Left cardiac atrium (tissue), 4 donors: ENCODE results near the gene RNF115. TPM values are rescaled to one million over a fixed set of nuclear protein-coding genes. Genes with fewer than 3 reads are reported as not detected.
"Not testable (repeated sequence)": the region's sequence is repeated elsewhere in the genome, so short reads cannot be mapped to it uniquely, and the experiment has no call there.

Experiments
- ATAC-seq, 2 donors: fragments of 200-7000 bp; cut with Tn5 transposase; one replicate each; pipeline ENCODE4 v1.9.1; 2020; ENCODE audit warnings: mild to moderate bottlenecking in 2 of 2, moderate library complexity in 2 of 2
- DNase-seq: peaks from one replicate; pipeline ENCODE4 v3.0.0-alpha.2; 2020
- intact Hi-C, 2 donors: fragments of 100-400 bp; cut with DNase I; formaldehyde crosslinking; loops; one replicate each; pipeline versions ENCODE4 v1.14.1 to v1.15.1; 2022 to 2023
- total RNA-seq, 2 donors: library from RNA; stranded (reverse); fragmentation: NEBNext Ultra II Directional; extraction: Animal tissue kit (Norgen Biotek cat#: 25700); gene quantifications; one replicate each; pipeline ENCODE4 v1.2.1, GENCODE V29; 2021
- donor health status: DM: no; HTN: yes; CAD: no.
- donor health status: DM: no; HTN: yes; CAD: no; lungs with severe emphysema.
- donor health status: DM: yes; HTN: yes; CAD: no.
- donor health status: Dilated cardiomyopathy.

The RNF115 gene
- total RNA-seq, 2 donors from 2014 or later: 27.7 to 34.4 TPM

- no peak for ATAC-seq
- no peak for DNase-seq
- intact Hi-C loops: no loop called here
Measured at GRCh38 chr1:145837656-145838055, 13.8 kb upstream of the RNF115 start.

GRCh38 chr1:145830810-145831209 is 6.9 kb upstream of the RNF115 start:
- ATAC-seq: not testable (repeated sequence)

DNA sequence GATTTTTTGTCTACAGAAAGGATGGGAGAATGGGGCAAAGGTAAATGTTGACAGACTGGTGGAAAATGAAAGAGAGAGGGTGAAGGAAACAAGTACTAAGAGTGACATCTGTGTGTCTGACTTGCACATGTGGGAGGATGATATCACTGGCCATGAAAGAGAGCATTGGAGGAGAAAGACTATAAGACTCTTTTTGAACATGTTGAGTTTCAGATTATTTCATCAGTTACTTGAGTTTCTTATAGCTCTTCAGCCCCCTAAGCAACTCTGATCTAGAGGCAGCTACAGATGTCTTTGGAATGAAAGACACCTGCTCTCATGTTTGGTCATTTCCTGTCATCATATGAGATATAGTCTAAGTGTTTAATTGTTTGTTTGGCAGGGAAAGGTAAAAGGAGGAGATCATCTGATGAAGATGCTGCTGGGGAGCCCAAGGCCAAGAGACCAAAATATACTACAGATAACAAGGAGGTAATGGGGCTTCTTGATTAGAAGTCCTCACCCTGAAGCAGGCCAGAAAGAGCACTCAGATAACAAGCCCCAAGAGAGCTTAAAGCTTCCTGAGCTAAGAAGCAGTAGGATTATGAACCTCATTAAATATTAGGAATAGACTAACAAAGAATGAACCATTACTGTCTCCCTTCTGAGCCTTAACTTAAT is 4.6 kb upstream of the RNF115 start:
- intact Hi-C loops: no loop called here
- no peak for DNase-seq
- ATAC-seq: no peak

More at GRCh38 chr1:145830810-145831209, 6.9 kb upstream of the RNF115 start:
- DNase-seq, intact Hi-C loops: not testable (repeated sequence)

- no peak for ATAC-seq
- intact Hi-C loops: no loop called here
- DNase-seq: no peak
Measured at GRCh38 chr1:145827966-145828365, 4.1 kb upstream of the RNF115 start.

GRCh38 chr1:145826030-145826429 is 2.1 kb upstream of the RNF115 start:
- no peak for ATAC-seq
- intact Hi-C loops: no loop called here

GRCh38 chr1:145824499-145824842 is 576 bp upstream of the RNF115 start:
- intact Hi-C loops: no loop called here
- ATAC-seq: no peak
- no peak for DNase-seq

More at GRCh38 chr1:145826030-145826429, 2.1 kb upstream of the RNF115 start:
- DNase-seq: no peak

- intact Hi-C loops, DNase-seq: not testable (repeated sequence)
- ATAC-seq: peak; percentile 6 to 15
Measured at GRCh38 chr1:145822779-145823331, 1.0 kb downstream of the RNF115 start.

GRCh38 chr1:145818095-145818494 is 5.8 kb downstream of the RNF115 start:
- DNase-seq, intact Hi-C loops, ATAC-seq: not testable (repeated sequence)

DNA sequence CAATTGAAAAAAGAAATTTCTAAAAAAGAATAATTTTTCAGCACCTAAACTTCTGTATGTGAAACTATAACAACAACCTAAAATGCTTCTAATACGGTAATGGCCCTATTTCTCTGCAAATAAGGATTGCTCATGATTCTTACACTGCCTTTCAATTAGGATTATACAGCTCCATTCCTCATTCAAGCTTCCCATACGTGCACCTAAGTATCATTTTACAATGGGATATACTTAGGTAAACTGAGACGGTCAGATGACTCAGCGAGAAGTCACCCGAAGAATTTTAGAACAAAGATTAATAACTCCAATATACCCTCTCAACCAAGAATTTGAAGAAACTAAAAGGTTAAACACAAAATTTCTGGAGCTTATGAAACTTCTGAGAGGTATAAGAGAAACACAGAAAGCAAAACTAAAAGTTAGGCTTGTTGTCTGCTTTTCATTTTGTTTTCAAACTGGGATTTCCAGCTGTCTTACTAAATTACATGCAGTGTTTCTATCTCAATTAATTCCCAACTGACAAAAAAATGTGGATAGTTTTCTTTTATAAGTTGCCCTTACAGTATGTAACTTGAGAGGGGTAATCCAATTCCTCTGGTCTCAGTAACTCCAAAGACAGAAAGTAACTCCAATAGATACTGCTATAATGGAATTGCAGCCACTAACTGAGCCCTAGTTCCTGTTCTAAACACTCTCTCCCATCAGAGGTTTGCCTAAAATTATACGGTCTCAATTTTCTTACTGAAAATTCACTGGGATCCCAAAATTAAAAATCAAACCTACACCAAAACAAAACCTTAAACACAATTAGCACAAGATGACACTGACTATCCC is 10.7 kb downstream of the RNF115 start:
- ATAC-seq, intact Hi-C loops: not testable (repeated sequence)

GRCh38 chr1:145806844-145807243 is 17.1 kb downstream of the RNF115 start:
- ATAC-seq: no peak
- intact Hi-C loops: no loop called here
- no peak for DNase-seq

More for the DNA sequence above, 10.7 kb downstream of the RNF115 start:
- not testable (repeated sequence) for DNase-seq

GRCh38 chr1:145806408-145806807 is 17.5 kb downstream of the RNF115 start:
- DNase-seq (no peak), ATAC-seq (no peak)
- intact Hi-C loops: no loop called here

DNA sequence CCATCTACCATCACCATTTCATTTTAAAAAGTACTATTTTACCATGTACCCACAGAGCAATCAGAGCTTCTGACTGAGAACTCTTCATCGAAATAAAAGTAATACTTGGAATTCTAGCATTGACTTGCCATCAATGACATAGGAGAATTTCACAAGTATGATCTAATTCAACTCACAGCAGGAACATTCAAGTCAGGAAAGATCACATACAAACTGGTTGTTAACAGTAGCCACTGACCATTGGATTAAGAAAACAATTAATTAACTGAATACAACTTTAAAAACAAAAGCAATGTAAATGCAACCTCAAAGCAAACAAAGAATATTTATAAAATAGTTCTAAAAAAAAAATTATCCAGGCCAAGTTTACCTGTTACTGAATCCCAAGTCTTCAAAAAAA is 18.8 kb downstream of the RNF115 start:
- intact Hi-C loops: no loop called here
- DNase-seq: no peak
- no peak for ATAC-seq

- intact Hi-C loops: no loop called here
- no peak for DNase-seq
- ATAC-seq: no peak
Measured at GRCh38 chr1:145804235-145805045, 19.5 kb downstream of the RNF115 start.

DNA sequence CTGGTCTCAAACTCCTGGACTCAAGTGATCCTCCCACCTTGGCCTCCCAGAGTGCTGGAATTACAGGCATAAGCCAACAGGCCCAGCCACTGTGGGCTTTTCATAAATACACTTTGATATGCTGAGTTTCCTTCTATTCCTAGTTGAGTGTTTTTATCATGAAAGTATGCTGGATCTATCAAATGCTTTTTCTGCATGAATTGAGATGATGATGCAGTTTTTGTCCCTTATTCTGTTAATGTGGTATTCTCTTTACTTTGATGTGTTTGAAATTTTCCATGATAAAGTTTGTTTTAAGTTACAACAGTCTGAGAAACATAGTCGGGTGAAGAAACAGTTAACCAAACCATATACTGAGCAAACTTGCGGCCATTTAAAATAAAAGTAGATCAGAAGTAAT is 24.1 kb downstream of the RNF115 start:
- ATAC-seq (no peak), DNase-seq (no peak)
- intact Hi-C loops: no loop called here

GRCh38 chr1:145796753-145797152 is 27.1 kb downstream of the RNF115 start:
- no peak for ATAC-seq
- no peak for DNase-seq
- intact Hi-C loops: no loop called here

DNA sequence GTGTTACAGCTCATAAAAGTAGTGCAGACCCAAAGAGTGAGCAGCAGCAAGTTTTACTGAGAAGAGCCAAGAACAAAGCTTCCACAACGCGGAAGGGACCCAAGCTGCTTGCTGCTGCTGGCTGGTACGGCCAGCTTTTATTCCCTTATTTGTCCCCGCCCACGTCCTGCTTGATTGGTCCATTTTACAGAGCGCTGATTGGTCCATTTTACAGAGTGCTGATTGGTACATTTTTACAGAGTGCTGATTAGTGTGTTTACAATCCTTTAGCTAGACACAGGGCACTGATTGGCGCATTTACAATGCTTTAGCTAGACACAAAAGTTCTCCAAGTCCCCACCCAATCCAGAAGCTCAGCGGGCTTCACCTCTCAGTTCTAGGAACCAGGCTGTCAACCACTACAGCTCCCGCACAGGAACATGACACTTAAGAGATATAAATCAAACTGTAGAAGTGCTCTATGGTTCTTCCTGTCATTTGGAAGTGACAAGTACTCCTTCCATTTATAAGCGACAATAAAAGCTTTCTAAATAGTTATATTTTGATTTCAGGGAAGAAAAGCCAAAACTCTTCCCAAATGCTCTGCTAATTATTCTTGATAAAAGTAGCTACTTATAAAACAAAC is 28.5 kb downstream of the RNF115 start:
- no peak for DNase-seq
- intact Hi-C loops: no loop called here
- no peak for ATAC-seq

GRCh38 chr1:145792484-145792883 is 31.4 kb downstream of the RNF115 start:
- DNase-seq (no peak), ATAC-seq (no peak)
- intact Hi-C loops: no loop called here

- intact Hi-C loops, DNase-seq, ATAC-seq: not testable (repeated sequence)
Measured at GRCh38 chr1:145791860-145792259, 32.0 kb downstream of the RNF115 start.

- no peak for ATAC-seq
- DNase-seq: no peak
- intact Hi-C loops: no loop called here
Measured at GRCh38 chr1:145788580-145788979, 35.3 kb downstream of the RNF115 start.
